ENCODE measurements around the gene MREG.

MREG gene

DNA sequence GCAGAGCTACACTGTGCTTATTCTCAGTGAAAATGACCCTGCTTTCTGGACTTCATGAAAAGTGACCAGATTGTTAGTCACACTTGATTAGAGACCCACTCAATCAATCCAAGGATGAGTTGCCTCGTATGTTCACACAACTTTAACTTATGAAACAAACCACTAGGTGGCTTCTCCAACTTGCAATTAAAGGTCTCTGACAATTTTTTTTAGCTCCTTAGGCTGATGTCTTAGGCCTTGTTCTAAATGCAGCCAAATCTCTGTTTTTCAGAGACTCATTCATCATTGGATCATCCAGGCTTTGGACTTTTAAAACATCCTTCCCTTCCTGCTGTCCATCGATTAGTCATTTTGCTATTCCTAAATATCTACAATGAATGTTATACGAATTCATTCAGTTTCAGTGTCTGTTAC, 63.4 kb downstream of the MREG start:
- no CpG with 5 or more reads among the region's 3 CpGs for WGBS (ENCODE audit: extremely low coverage, insufficient coverage, insufficient read length)
- no peak overlapping the region for H3K23ac ChIP-seq (ENCODE audit: low read length)

DNA sequence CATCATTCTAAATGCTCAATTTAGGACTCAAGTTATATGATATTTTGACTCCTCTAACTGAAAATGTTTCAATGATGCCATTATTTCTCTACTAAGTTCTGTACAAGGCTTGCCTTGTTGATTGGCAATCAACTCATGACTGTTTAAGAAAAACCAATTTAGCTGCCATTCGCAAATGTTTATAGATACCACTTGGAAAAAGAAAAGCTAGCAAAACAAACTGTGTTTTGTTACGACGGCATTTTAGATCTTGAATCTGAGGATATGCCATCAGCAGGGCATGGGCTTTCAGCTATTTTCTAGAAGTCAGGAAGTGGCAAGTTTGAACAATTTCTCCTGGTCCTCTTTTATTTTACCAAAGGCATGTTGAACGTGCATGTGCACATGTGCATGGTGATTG, 65.3 kb downstream of the MREG start:
- Histone ChIP-seq H3K9ac (ENCODE audit: low read length) (no peak overlapping the region), H3K4me3 (ENCODE audit: low read depth, low read length) (no peak overlapping the region), H3K79me2 (ENCODE audit: control insufficient read depth, insufficient read depth, low read length, poor library complexity) (no peaks in the 10 kb centered on the region), H3K23ac (ENCODE audit: low read length) (no peak overlapping the region), H2BK120ac (ENCODE audit: insufficient read depth, low read length, poor library complexity) (no peak overlapping the region), H3K4ac (ENCODE audit: low read depth, low read length) (no peak overlapping the region), H4K91ac (ENCODE audit: low read depth, low read length) (no peak overlapping the region), H2BK5ac (ENCODE audit: low read depth, low read length, poor library complexity) (no peak overlapping the region), H3K79me1 (ENCODE audit: low read length) (no peaks in the 10 kb centered on the region), H2AFZ (ENCODE audit: insufficient read depth, low read length, poor library complexity) (no peak overlapping the region), H3K14ac (ENCODE audit: low read length) (no peak overlapping the region), H4K8ac (ENCODE audit: low read depth, low read length) (no peak overlapping the region), H2BK12ac (ENCODE audit: low read length) (no peak overlapping the region), H3K9me3 (ENCODE audit: insufficient read depth, low read depth, low read length) (no peaks in the 10 kb centered on the region), H4K12ac (ENCODE audit: low read depth, low read length) (no peak overlapping the region), H3K36me3 (ENCODE audit: control insufficient read depth in 1 of 2, insufficient read depth in 2 of 2, low read length in 2 of 2) (peaks cover 0 to 2% of the 10 kb centered on the region in 2 experiments), H3K18ac (ENCODE audit: low read length) (no peak overlapping the region), H3K27me3 (ENCODE audit: insufficient read depth, low read length) (no peaks in the 10 kb centered on the region), H3K4me1 (ENCODE audit: control insufficient read depth in 1 of 2, insufficient read depth in 2 of 2, low read length in 2 of 2) (peaks cover 0 to 2% of the 10 kb centered on the region in 2 experiments), H2AK5ac (ENCODE audit: low read length) (no peak overlapping the region), H3K27ac (ENCODE audit: low read depth, low read length) (no peak overlapping the region), H3K4me2 (ENCODE audit: low read length) (no peak overlapping the region)
- no CpG with 5 or more reads among the region's 4 CpGs for WGBS (ENCODE audit: extremely low coverage, insufficient coverage, insufficient read length)
- DNase-seq: no peak

More for the DNA sequence above, 63.4 kb downstream of the MREG start:
- Histone ChIP-seq H3K14ac (ENCODE audit: low read length) (no peak overlapping the region), H2AK5ac (ENCODE audit: low read length) (no peak overlapping the region), H3K9me3 (ENCODE audit: insufficient read depth, low read depth, low read length) (no peaks in the 10 kb centered on the region), H3K27me3 (ENCODE audit: insufficient read depth, low read length) (no peaks in the 10 kb centered on the region), H3K9ac (ENCODE audit: low read length) (no peak overlapping the region), H3K4ac (ENCODE audit: low read depth, low read length) (no peak overlapping the region), H3K36me3 (ENCODE audit: control insufficient read depth in 1 of 2, insufficient read depth in 2 of 2, low read length in 2 of 2) (no peaks in the 10 kb centered on the region), H2AFZ (ENCODE audit: insufficient read depth, low read length, poor library complexity) (no peak overlapping the region), H3K79me2 (ENCODE audit: control insufficient read depth, insufficient read depth, low read length, poor library complexity) (no peaks in the 10 kb centered on the region), H4K91ac (ENCODE audit: low read depth, low read length) (no peak overlapping the region), H2BK5ac (ENCODE audit: low read depth, low read length, poor library complexity) (no peak overlapping the region), H3K4me2 (ENCODE audit: low read length) (no peak overlapping the region), H4K8ac (ENCODE audit: low read depth, low read length) (no peak overlapping the region), H3K4me1 (ENCODE audit: control insufficient read depth in 1 of 2, insufficient read depth in 2 of 2, low read length in 2 of 2) (no peaks in the 10 kb centered on the region), H3K79me1 (ENCODE audit: low read length) (no peaks in the 10 kb centered on the region), H2BK120ac (ENCODE audit: insufficient read depth, low read length, poor library complexity) (no peak overlapping the region), H3K27ac (ENCODE audit: low read depth, low read length) (no peak overlapping the region), H4K12ac (ENCODE audit: low read depth, low read length) (no peak overlapping the region), H2BK12ac (ENCODE audit: low read length) (no peak overlapping the region), H3K18ac (ENCODE audit: low read length) (no peak overlapping the region), H3K4me3 (ENCODE audit: low read depth, low read length) (no peak overlapping the region)
- peak in 1 of 2 donors; percentile 72 for DNase-seq

DNA sequence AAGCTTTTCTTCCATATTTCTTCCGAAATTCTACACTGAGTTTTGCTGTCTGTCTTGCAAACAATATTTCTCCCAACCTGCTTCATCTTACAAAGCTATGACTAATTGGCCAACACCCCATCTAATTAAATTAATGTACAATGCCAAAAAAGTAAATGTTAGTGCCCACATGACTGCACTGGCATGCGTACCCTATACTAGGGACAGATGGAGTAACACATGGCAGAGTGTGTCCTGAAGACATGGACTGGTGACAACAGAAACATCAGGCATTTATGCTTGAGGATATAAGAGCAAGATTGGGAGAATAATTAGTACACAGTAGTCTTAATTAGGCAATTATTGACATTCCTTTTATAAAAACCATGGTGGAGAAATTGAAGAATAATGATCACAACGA, 66.8 kb downstream of the MREG start:
- Histone ChIP-seq H3K79me2 (ENCODE audit: control insufficient read depth, insufficient read depth, low read length, poor library complexity) (no peaks in the 10 kb centered on the region), H3K4ac (ENCODE audit: low read depth, low read length) (no peak overlapping the region), H4K8ac (ENCODE audit: low read depth, low read length) (no peak overlapping the region), H3K36me3 (ENCODE audit: control insufficient read depth in 1 of 2, insufficient read depth in 2 of 2, low read length in 2 of 2) (peaks cover 0 to 2% of the 10 kb centered on the region in 2 experiments), H3K18ac (ENCODE audit: low read length) (no peak overlapping the region), H4K12ac (ENCODE audit: low read depth, low read length) (no peak overlapping the region), H3K4me3 (ENCODE audit: low read depth, low read length) (no peak overlapping the region), H3K27me3 (ENCODE audit: insufficient read depth, low read length) (no peaks in the 10 kb centered on the region), H2BK5ac (ENCODE audit: low read depth, low read length, poor library complexity) (no peak overlapping the region), H3K14ac (ENCODE audit: low read length) (no peak overlapping the region), H2BK120ac (ENCODE audit: insufficient read depth, low read length, poor library complexity) (no peak overlapping the region), H4K91ac (ENCODE audit: low read depth, low read length) (no peak overlapping the region), H3K9ac (ENCODE audit: low read length) (no peak overlapping the region), H3K4me2 (ENCODE audit: low read length) (no peak overlapping the region), H3K27ac (ENCODE audit: low read depth, low read length) (no peak overlapping the region), H2BK12ac (ENCODE audit: low read length) (no peak overlapping the region), H3K4me1 (ENCODE audit: control insufficient read depth in 1 of 2, insufficient read depth in 2 of 2, low read length in 2 of 2) (peaks cover 0 to 2% of the 10 kb centered on the region in 2 experiments), H3K79me1 (ENCODE audit: low read length) (no peaks in the 10 kb centered on the region), H2AK5ac (ENCODE audit: low read length) (no peak overlapping the region), H3K23ac (ENCODE audit: low read length) (no peak overlapping the region), H3K9me3 (ENCODE audit: insufficient read depth, low read depth, low read length) (no peaks in the 10 kb centered on the region), H2AFZ (ENCODE audit: insufficient read depth, low read length, poor library complexity) (no peak overlapping the region)
- WGBS (ENCODE audit: extremely low coverage, insufficient coverage, insufficient read length): no CpG with 5 or more reads among the region's 3 CpGs
- no peak for DNase-seq

DNA sequence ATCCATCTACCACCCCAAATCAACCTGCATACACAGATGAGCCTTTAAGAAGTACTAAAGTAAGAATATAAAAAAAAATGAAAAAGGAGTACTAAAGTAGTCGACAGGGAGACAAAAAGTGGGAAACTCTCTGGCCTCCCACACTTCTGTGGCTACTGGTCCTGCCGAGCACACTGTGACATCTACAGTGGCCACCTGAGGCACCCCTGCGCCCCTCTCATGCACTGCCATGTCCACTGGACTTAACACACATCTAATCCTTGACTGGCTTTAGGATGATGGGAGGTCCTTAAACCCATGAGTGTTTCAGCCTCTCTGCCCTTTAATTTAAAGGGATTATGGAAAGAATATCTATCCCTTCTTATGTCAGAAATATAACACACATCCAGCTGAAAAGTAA, 71.2 kb downstream of the MREG start:
- no CpG with 5 or more reads among the region's 3 CpGs for WGBS (ENCODE audit: extremely low coverage, insufficient coverage, insufficient read length)
- Histone ChIP-seq H3K9me3 (ENCODE audit: insufficient read depth, low read depth, low read length) (no peaks in the 10 kb centered on the region), H3K4ac (ENCODE audit: low read depth, low read length) (no peak overlapping the region), H3K79me1 (ENCODE audit: low read length) (no peaks in the 10 kb centered on the region), H3K4me2 (ENCODE audit: low read length) (no peak overlapping the region), H2BK5ac (ENCODE audit: low read depth, low read length, poor library complexity) (no peak overlapping the region), H3K27ac (ENCODE audit: low read depth, low read length) (no peak overlapping the region), H3K27me3 (ENCODE audit: insufficient read depth, low read length) (no peaks in the 10 kb centered on the region), H4K91ac (ENCODE audit: low read depth, low read length) (no peak overlapping the region), H3K36me3 (ENCODE audit: control insufficient read depth in 1 of 2, insufficient read depth in 2 of 2, low read length in 2 of 2) (peaks cover 0 to 2% of the 10 kb centered on the region in 2 experiments), H3K4me1 (ENCODE audit: control insufficient read depth in 1 of 2, insufficient read depth in 2 of 2, low read length in 2 of 2) (peaks cover 0 to 2% of the 10 kb centered on the region in 2 experiments), H3K18ac (ENCODE audit: low read length) (no peak overlapping the region), H3K79me2 (ENCODE audit: control insufficient read depth, insufficient read depth, low read length, poor library complexity) (no peaks in the 10 kb centered on the region), H3K14ac (ENCODE audit: low read length) (no peak overlapping the region), H2BK120ac (ENCODE audit: insufficient read depth, low read length, poor library complexity) (no peak overlapping the region), H2BK12ac (ENCODE audit: low read length) (no peak overlapping the region), H4K8ac (ENCODE audit: low read depth, low read length) (no peak overlapping the region), H2AFZ (ENCODE audit: insufficient read depth, low read length, poor library complexity) (no peak overlapping the region), H3K9ac (ENCODE audit: low read length) (no peak overlapping the region), H2AK5ac (ENCODE audit: low read length) (no peak overlapping the region), H3K4me3 (ENCODE audit: low read depth, low read length) (no peak overlapping the region), H4K12ac (ENCODE audit: low read depth, low read length) (no peak overlapping the region), H3K23ac (ENCODE audit: low read length) (no peak overlapping the region)
- no peak for DNase-seq
